Kidney (tissue), 14 donors: Measurements from ENCODE around the gene GFRA1. TPM values are rescaled to one million over a fixed set of nuclear protein-coding genes. Genes with fewer than 3 reads are reported as not detected.
A peak's percentile ranks its signal among the peaks of the same experiment; 100 is the strongest.

ENCODE experiments used
- DNase-seq, 5 donors: peaks; one replicate each; pipeline ENCODE4 v3.0.0-alpha.2; 2013 to 2020
- FAIRE-seq: peaks from 2 replicates; lab custom pipeline; 2012; peaks lifted over from hg19 to GRCh38; lab: Jason Lieb, UNC
- H3K27ac ChIP-seq, 2 donors: one replicate each; pipeline ENCODE4 v1.7.0; 2013; ENCODE audit warnings: low read depth in 2 of 2, low read length in 2 of 2, inconsistent platforms in 1 of 2
- H3K27me3 ChIP-seq: one replicate; pipeline ENCODE4 v1.7.1; 2013; ENCODE audit warnings: low read length, inconsistent platforms; ENCODE audit not compliant: control insufficient read depth, insufficient read depth
- H3K36me3 ChIP-seq, 3 donors: one replicate each; pipeline versions ENCODE4 v1.7.0 to v1.7.1; 2013; ENCODE audit warnings: low read length in 3 of 3, control low read depth in 1 of 3, inconsistent platforms in 1 of 3; ENCODE audit not compliant: insufficient read depth in 3 of 3, control insufficient read depth in 2 of 3
- H3K4me1 ChIP-seq, 3 donors: one replicate each; pipeline versions ENCODE4 v1.7.0 to v1.7.1; 2013; ENCODE audit warnings: low read length in 3 of 3, inconsistent platforms in 1 of 3, low read depth in 1 of 3; ENCODE audit not compliant: control insufficient read depth in 2 of 3, insufficient read depth in 2 of 3
- H3K4me3 ChIP-seq, 3 donors: one replicate each; pipeline versions ENCODE4 v1.7.0 to v1.8.1; 2013; ENCODE audit warnings: low read length in 3 of 3, control low read depth in 1 of 3, inconsistent platforms in 1 of 3
- H3K9ac ChIP-seq, 3 donors: one replicate each; pipeline versions ENCODE4 v1.7.0 to v1.7.1; 2013; ENCODE audit warnings: low read length in 3 of 3, control low read depth in 1 of 3, inconsistent platforms in 1 of 3
- H3K9me3 ChIP-seq, 3 donors: one replicate each; pipeline versions ENCODE4 v1.7.0 to v1.7.1; 2013; ENCODE audit warnings: low read length in 3 of 3, control low read depth in 1 of 3, inconsistent platforms in 1 of 3; ENCODE audit not compliant: control insufficient read depth in 2 of 3, insufficient read depth in 1 of 3
- CTCF ChIP-seq: IDR thresholded peaks from 3 replicates; pipeline ENCODE4 v1.5.1; 2012; ENCODE audit warnings: mild to moderate bottlenecking, moderate library complexity, borderline replicate concordance; ENCODE audit not compliant: insufficient read depth; ENCODE audit errors: extremely low read depth
- intact Hi-C: fragments of 100-400 bp; cut with DNase I; formaldehyde crosslinking; loops from one replicate; pipeline ENCODE4 v1.11.1; 2022
- polyA plus RNA-seq: library from polyadenylated mRNA; stranded (reverse); fragments of 350-450 nt; fragmentation: Illumina TruSeq; extraction: RNeasy Lipid Tissue Mini Kit (QIAGEN cat#74804); gene quantifications from one replicate; pipeline ENCODE4 v1.2.3, GENCODE V29; 2014; ENCODE audit warnings: low read depth, low replicate concordance; ENCODE audit not compliant: insufficient read depth
- total RNA-seq: library from RNA; stranded (reverse); fragmentation: NEBNext Ultra II Directional; extraction: Animal tissue kit (Norgen Biotek cat#: 25700); gene quantifications from one replicate; pipeline ENCODE4 v1.2.1, GENCODE V29; 2021
- donor health status: control.
- donor health status: control.
- donor health status: control.
- donor health status: control.
- donor health status: control.
- donor health status: DM: yes; HTN: yes; CAD: no.
- donor health status: Normal renal cell carcinoma (clear cell type).

The GFRA1 gene
- total and polyA plus RNA-seq, 2 donors from 2014 or later = 3.0 to 22.3 TPM

GRCh38 chr10:116118847-116119246, 154.2 kb downstream of the GFRA1 start:
- DNase-seq (peak in 3 of 5 donors; percentile 60 to 66 (median 65)), FAIRE-seq (no peak)
- Histone ChIP-seq H3K36me3 (no peaks in the 10 kb centered on the region), H3K4me3 (no peak overlapping the region), H3K27ac (no peak overlapping the region), H3K27me3 (no peaks in the 10 kb centered on the region), H3K9ac (no peak overlapping the region), H3K4me1 (no peaks in the 10 kb centered on the region), H3K9me3 (no peaks in the 10 kb centered on the region)
- TF ChIP-seq CTCF = no peak
- intact Hi-C loops = no loop called here

GRCh38 chr10:116115797-116116196, 157.2 kb downstream of the GFRA1 start:
- FAIRE-seq (no peak), DNase-seq (no peak)
- intact Hi-C loops = no loop called here
- Histone ChIP-seq H3K9ac (no peak overlapping the region), H3K4me1 (no peaks in the 10 kb centered on the region), H3K4me3 (no peak overlapping the region), H3K27ac (no peak overlapping the region), H3K9me3 (no peaks in the 10 kb centered on the region), H3K27me3 (no peaks in the 10 kb centered on the region), H3K36me3 (no peaks in the 10 kb centered on the region)
- no peak for TF ChIP-seq CTCF

GRCh38 chr10:116115036-116115641, 157.9 kb downstream of the GFRA1 start:
- intact Hi-C loops = no loop called here
- Histone ChIP-seq H3K9ac (no peak overlapping the region), H3K4me1 (no peaks in the 10 kb centered on the region), H3K27me3 (no peaks in the 10 kb centered on the region), H3K27ac (no peak overlapping the region), H3K9me3 (no peaks in the 10 kb centered on the region), H3K4me3 (no peak overlapping the region), H3K36me3 (no peaks in the 10 kb centered on the region)
- DNase-seq (no peak), FAIRE-seq (no peak)
- TF ChIP-seq CTCF = no peak
